Osteoblast (primary cell): Measurements from ENCODE around the gene SPCS3. TPM values are rescaled to one million over a fixed set of nuclear protein-coding genes. Genes with fewer than 3 reads are reported as not detected.

Source experiments
- DNase-seq: peaks from one replicate; pipeline ENCODE4 v3.0.0; 2011; ENCODE audit warnings: low spot score, mixed read lengths; ENCODE audit not compliant: insufficient read length; ENCODE audit errors: missing footprints
- H2AFZ ChIP-seq: 2 replicates; pipeline ENCODE4 v1.6.0; 2011; ENCODE audit warnings: mild to moderate bottlenecking, low read length
- H3K27ac ChIP-seq: 2 replicates; pipeline ENCODE4 v1.5.1; 2011; ENCODE audit warnings: mild to moderate bottlenecking, low read depth, low read length, moderate library complexity
- H3K27me3 ChIP-seq: 2 replicates; pipeline ENCODE4 v1.6.0; 2012; ENCODE audit warnings: mild to moderate bottlenecking, control low read depth, inconsistent platforms, low read length, moderate library complexity; ENCODE audit not compliant: insufficient read depth
- H3K36me3 ChIP-seq: 2 replicates; pipeline ENCODE4 v1.5.1; 2011; ENCODE audit warnings: mild to moderate bottlenecking, low read length, control low read depth, moderate library complexity; ENCODE audit not compliant: insufficient read depth
- H3K4me1 ChIP-seq: 2 replicates; pipeline ENCODE4 v1.5.1; 2011; ENCODE audit warnings: mild to moderate bottlenecking, low read length, control low read depth, moderate library complexity; ENCODE audit not compliant: insufficient read depth
- H3K4me2 ChIP-seq: 2 replicates; pipeline ENCODE4 v1.6.0; 2011; ENCODE audit warnings: mild to moderate bottlenecking, low read length; ENCODE audit not compliant: insufficient read depth
- H3K4me3 ChIP-seq: fragments of 200-600 bp; sonication (generic); 3 replicates; pipeline ENCODE4 v1.5.1; 2012; ENCODE audit warnings: mild to moderate bottlenecking, low read length, inconsistent platforms; ENCODE audit not compliant: insufficient read depth
- H3K79me2 ChIP-seq: 2 replicates; pipeline ENCODE4 v1.6.0; 2012; ENCODE audit warnings: mild to moderate bottlenecking, low read length, control low read depth, inconsistent platforms; ENCODE audit not compliant: insufficient read depth
- H3K9me3 ChIP-seq: 2 replicates; pipeline ENCODE4 v1.5.1; 2011; ENCODE audit warnings: low read depth, low read length, control low read depth
- H4K20me1 ChIP-seq: 2 replicates; pipeline ENCODE4 v1.6.0; 2012; ENCODE audit warnings: mild to moderate bottlenecking, low read length, control low read depth; ENCODE audit not compliant: insufficient read depth
- total RNA-seq: library from RNA; depleted of rRNA; stranded (reverse); fragments of >200 nt; gene quantifications from 2 replicates; pipeline ENCODE4 v1.2.3, GENCODE V29; 2012
- TF ChIP-seq, protein P1 (sequence below): IDR thresholded peaks from 2 replicates; pipeline ENCODE4 v1.5.1; 2011; ENCODE audit warnings: mild to moderate bottlenecking, low read depth, low read length, moderate library complexity; ENCODE audit errors: extremely low read depth

The SPCS3 gene
- total RNA-seq, 1 donor = 115 TPM

DNA sequence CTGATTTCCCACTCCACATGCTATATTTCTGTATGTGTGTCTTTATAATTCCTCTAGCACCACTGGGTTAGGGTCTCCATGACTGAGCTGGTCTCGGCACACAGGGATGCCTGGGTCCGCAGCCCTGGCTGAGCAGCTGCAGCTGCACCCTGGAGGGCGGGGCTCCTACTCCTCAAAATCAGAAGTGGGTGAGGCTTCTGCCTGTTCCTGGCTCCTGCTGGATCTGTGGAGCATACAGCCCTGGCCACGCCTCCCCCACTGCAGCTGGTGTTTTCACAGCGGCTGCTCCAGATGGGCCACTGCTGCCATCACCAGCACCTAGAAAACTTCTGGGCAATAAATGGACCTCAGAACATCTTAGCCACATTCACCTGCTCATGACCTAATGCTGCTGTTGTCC lies 30.9 kb downstream of the SPCS3 start:
- Histone ChIP-seq H3K79me2 (no peaks in the 10 kb centered on the region), H3K27ac (no peak overlapping the region), H3K27me3 (no peaks in the 10 kb centered on the region), H3K4me1 (no peaks in the 10 kb centered on the region), H3K4me2 (no peak overlapping the region), H2AFZ (no peak overlapping the region), H3K36me3 (no peaks in the 10 kb centered on the region), H3K9me3 (no peaks in the 10 kb centered on the region), H3K4me3 (no peak overlapping the region), H4K20me1 (no peaks in the 10 kb centered on the region)
- TF ChIP-seq, protein P1, sequence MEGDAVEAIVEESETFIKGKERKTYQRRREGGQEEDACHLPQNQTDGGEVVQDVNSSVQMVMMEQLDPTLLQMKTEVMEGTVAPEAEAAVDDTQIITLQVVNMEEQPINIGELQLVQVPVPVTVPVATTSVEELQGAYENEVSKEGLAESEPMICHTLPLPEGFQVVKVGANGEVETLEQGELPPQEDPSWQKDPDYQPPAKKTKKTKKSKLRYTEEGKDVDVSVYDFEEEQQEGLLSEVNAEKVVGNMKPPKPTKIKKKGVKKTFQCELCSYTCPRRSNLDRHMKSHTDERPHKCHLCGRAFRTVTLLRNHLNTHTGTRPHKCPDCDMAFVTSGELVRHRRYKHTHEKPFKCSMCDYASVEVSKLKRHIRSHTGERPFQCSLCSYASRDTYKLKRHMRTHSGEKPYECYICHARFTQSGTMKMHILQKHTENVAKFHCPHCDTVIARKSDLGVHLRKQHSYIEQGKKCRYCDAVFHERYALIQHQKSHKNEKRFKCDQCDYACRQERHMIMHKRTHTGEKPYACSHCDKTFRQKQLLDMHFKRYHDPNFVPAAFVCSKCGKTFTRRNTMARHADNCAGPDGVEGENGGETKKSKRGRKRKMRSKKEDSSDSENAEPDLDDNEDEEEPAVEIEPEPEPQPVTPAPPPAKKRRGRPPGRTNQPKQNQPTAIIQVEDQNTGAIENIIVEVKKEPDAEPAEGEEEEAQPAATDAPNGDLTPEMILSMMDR = no peak
- DNase-seq = no peak

DNA sequence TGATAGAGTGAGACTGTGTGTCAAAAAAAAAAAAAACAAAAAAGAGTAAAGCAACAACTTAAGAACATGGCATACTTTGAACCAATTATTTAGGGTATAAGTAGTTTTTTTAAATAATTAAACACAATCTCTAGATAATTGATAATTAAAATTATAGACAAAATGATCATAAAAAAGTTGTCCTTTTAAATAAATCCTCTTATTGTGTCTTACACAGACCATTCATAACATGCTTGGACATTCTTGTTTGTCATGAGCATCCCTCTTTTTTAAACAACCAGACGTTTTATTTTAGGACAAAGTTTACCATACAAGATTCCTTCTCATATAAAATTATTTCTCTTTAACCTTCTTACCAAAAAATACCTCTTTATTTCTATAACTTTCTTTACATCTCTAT lies 35.1 kb downstream of the SPCS3 start:
- H3K9me3 ChIP-seq = no peaks in the 10 kb centered on the region
- TF ChIP-seq, protein P1 = no peak

DNA sequence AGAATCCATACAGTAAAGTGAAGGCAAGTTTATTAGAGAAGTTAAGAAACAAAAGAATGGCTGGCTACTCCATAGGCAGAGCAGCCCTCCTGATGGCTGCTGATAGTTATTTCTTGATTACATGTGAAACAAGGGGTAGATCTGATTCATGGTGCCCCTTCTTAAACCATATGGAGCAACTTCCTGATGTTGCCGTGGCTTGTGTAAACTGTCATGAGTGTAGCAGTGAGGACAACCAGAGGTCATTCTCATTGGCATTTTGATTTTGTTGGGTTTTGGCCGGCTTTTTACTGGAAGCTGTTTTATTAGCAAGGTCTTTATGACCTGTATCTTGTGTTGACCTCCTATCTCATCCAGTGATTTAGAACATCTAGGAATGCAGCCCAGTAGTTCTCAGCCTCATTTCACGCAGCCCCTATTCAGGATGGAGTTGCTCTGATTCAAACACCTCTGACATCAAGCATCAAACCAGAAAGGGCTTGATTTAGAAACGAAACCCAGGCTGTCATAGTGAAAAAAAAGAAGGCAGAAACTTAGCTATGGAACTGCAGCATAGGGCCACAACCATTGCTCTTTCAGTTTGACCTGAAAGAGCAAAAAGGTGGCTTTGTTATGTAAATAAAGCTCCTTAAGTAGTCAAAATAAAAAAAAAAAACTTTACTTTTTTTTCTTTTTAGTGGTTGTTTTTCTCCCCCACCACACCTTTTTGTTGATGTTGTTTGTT lies 37.8 kb downstream of the SPCS3 start:
- Histone ChIP-seq H3K27me3 (no peaks in the 10 kb centered on the region), H3K4me3 (no peak overlapping the region), H3K9me3 (no peaks in the 10 kb centered on the region), H3K36me3 (no peaks in the 10 kb centered on the region), H3K27ac (no peak overlapping the region), H3K4me1 (peaks cover 18% of the 10 kb centered on the region), H3K79me2 (no peaks in the 10 kb centered on the region), H3K4me2 (no peak overlapping the region), H2AFZ (peak overlapping the region; percentile 36), H4K20me1 (no peaks in the 10 kb centered on the region)
- TF ChIP-seq, protein P1 = no peak
- DNase-seq = no peak

More for the DNA sequence above, 35.1 kb downstream of the SPCS3 start:
- Histone ChIP-seq H3K79me2 (no peaks in the 10 kb centered on the region), H3K36me3 (no peaks in the 10 kb centered on the region), H3K27me3 (no peaks in the 10 kb centered on the region), H4K20me1 (no peaks in the 10 kb centered on the region), H3K4me3 (no peak overlapping the region), H3K4me2 (no peak overlapping the region), H3K27ac (no peak overlapping the region), H2AFZ (no peak overlapping the region), H3K4me1 (peaks cover 11% of the 10 kb centered on the region)
- DNase-seq = no peak

DNA sequence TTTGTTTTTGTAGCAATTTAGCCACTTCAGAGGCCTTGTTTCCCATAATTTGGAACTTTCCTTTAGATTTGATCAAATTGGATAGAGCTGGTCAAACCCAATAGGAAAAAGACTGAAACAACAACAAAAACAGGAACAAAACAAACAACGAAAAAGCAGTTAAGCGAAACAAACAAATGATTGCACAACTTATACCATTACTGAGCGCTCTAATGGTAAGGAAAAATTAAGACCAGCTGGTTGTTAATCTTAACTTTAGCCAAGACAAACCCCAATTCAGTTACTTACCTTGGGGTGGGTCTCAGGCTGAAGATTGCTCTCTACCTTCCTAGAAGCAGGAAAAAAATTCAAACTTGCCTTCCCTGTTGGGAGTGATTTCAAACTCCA lies 38.3 kb downstream of the SPCS3 start:
- DNase-seq = no peak
- no peaks in the 10 kb centered on the region for H3K36me3 ChIP-seq
- H3K4me3 ChIP-seq = no peak overlapping the region
- no peaks in the 10 kb centered on the region for H4K20me1 ChIP-seq
- H3K79me2 ChIP-seq = no peaks in the 10 kb centered on the region
- H3K4me2 ChIP-seq = no peak overlapping the region
- H3K27ac ChIP-seq = no peak overlapping the region
- TF ChIP-seq, protein P1 = no peak
- no peaks in the 10 kb centered on the region for H3K9me3 ChIP-seq
- no peak overlapping the region for H2AFZ ChIP-seq
- H3K4me1 ChIP-seq = peaks cover 18% of the 10 kb centered on the region
- H3K27me3 ChIP-seq = no peaks in the 10 kb centered on the region
